K562 (cell line): Measurements from ENCODE around the gene SLC36A3. TPM values are rescaled to one million over a fixed set of nuclear protein-coding genes. Genes with fewer than 3 reads are reported as not detected.

Experiments used
- ATAC-seq: fragments of 200-7000 bp; cut with Tn5 transposase; 3 replicates; pipeline ENCODE4 v1.9.1; 2020; ENCODE audit warnings: moderate library complexity
- BruUV-seq: library from RNA; stranded (reverse); fragments of 400-500 nt; replicated peaks from 2 replicates; lab custom pipeline; 2021; lab: Mats Ljungman, UMichigan
- CTCF ChIA-PET: fragments of 300-600 bp; formaldehyde crosslinking; extraction: SDS; loops from one replicate; lab custom pipeline; 2021; ENCODE audit warnings: low intra/inter-chr PET ratio; lab: Yijun Ruan, JAX
- POLR2A ChIA-PET: fragments of 300-600, 350-650 bp; sonication (Branson Sonifier 250); formaldehyde crosslinking; extraction: SDS; loops from one replicate; lab custom pipeline; 2021; ENCODE audit warnings: antibody characterized with exemption, inconsistent platforms; lab: Yijun Ruan, JAX
- DNase-seq, 4 experiments: peaks; one replicate each; pipeline versions ENCODE4 v3.0.0 to v3.0.0-alpha.2; 2011 to 2018; ENCODE audit warnings: low spot score in 3 of 4, mixed read lengths in 3 of 4; ENCODE audit errors: extremely low read depth in 1 of 4
- FAIRE-seq: peaks from 2 replicates; lab custom pipeline; 2011; peaks lifted over from hg19 to GRCh38; lab: Jason Lieb, UNC
- H2AFZ ChIP-seq: 2 replicates; pipeline ENCODE4 v1.6.0; 2011; ENCODE audit warnings: low read depth, low read length, control low read depth, inconsistent platforms
- H3K27ac ChIP-seq: fragments of 200-600 bp; 3 replicates; pipeline ENCODE4 v1.8.0; 2011; ENCODE audit warnings: low read depth, mild to moderate bottlenecking, control low read depth, inconsistent platforms, low read length, moderate library complexity, mixed read lengths; ENCODE audit errors: extremely low read depth
- H3K27me3 ChIP-seq, 2 experiments: fragments of 300-600 bp in 1 of 2; 2 replicates in 1 of 2; 3 replicates in 1 of 2; pipeline versions ENCODE4 v1.6.0 to v1.8.0; 2011; ENCODE audit warnings: inconsistent platforms in 2 of 2, low read length in 2 of 2, mild to moderate bottlenecking in 1 of 2, mixed read lengths in 1 of 2, moderate library complexity in 1 of 2; ENCODE audit not compliant: control insufficient read depth in 2 of 2, insufficient read depth in 2 of 2
- H3K36me3 ChIP-seq: fragments of 300-600 bp; 3 replicates; pipeline ENCODE4 v1.8.0; 2011; ENCODE audit warnings: mild to moderate bottlenecking, low read length, inconsistent platforms; ENCODE audit not compliant: control insufficient read depth, insufficient read depth
- H3K4me1 ChIP-seq, 2 experiments: fragments of 200-600 bp in 1 of 2; replicated peaks in 1 of 2; 2 replicates in 1 of 2; 3 replicates in 1 of 2; pipeline versions ENCODE4 v1.5.1 to v1.8.0; 2011; ENCODE audit warnings: inconsistent platforms in 2 of 2, low read length in 2 of 2, mild to moderate bottlenecking in 1 of 2, mixed read lengths in 1 of 2, moderate library complexity in 1 of 2; ENCODE audit not compliant: control insufficient read depth in 2 of 2, insufficient read depth in 2 of 2
- H3K4me2 ChIP-seq: 2 replicates; pipeline ENCODE4 v1.6.1; 2011; ENCODE audit warnings: low read length, control low read depth, inconsistent platforms, mixed read lengths; ENCODE audit not compliant: insufficient read depth
- H3K4me3 ChIP-seq: fragments of 200-600 bp; sonication (generic), shearing (Covaris generic); 2 replicates; pipeline ENCODE4 v1.5.1; 2016; ENCODE audit warnings: control low read depth, inconsistent platforms
- H3K79me2 ChIP-seq: fragments of 200-600 bp; 3 replicates; pipeline ENCODE4 v1.8.0; 2011; ENCODE audit warnings: low read length, inconsistent platforms; ENCODE audit not compliant: control insufficient read depth, insufficient read depth
- H3K9ac ChIP-seq, 2 experiments: 2 replicates each; pipeline versions ENCODE4 v1.6.0 to v1.6.1; 2011; ENCODE audit warnings: low read depth in 2 of 2, low read length in 2 of 2, control low read depth in 1 of 2, inconsistent platforms in 1 of 2, mild to moderate bottlenecking in 1 of 2, mixed read lengths in 1 of 2; ENCODE audit not compliant: insufficient read depth in 1 of 2
- H3K9me1 ChIP-seq: one replicate; pipeline ENCODE4 v1.6.0; 2011; ENCODE audit warnings: inconsistent platforms, mild to moderate bottlenecking, low read length, moderate library complexity; ENCODE audit not compliant: control insufficient read depth, insufficient read depth
- H3K9me3 ChIP-seq: replicated peaks from 2 replicates; pipeline ENCODE4 v1.5.1; 2011; ENCODE audit warnings: low read depth, low read length, inconsistent platforms; ENCODE audit not compliant: control insufficient read depth, insufficient read depth
- H4K20me1 ChIP-seq: replicated peaks from 2 replicates; pipeline ENCODE4 v1.6.1; 2011; ENCODE audit warnings: low read length, inconsistent platforms, mixed read lengths; ENCODE audit not compliant: control insufficient read depth, insufficient read depth
- CBFA2T2 ChIP-seq: fragments of 450-650 bp; conservative IDR thresholded peaks from 2 replicates; pipeline ENCODE4 v1.6.1; 2017; ENCODE audit warnings: mild to moderate bottlenecking
- EZH2 ChIP-seq: IDR thresholded peaks from 2 replicates; pipeline ENCODE4 v1.6.1; 2012; ENCODE audit warnings: low read depth, mild to moderate bottlenecking, inconsistent platforms, low read length, borderline replicate concordance
- FOXJ2 ChIP-seq: fragments of 200-800 bp; sonication (Bioruptor generic); IDR thresholded peaks from 2 replicates; pipeline ENCODE4 v1.6.1; 2016; ENCODE audit warnings: missing genetic modification characterization, missing compliant biosample characterization
- ILK ChIP-seq: fragments of 450-650 bp; IDR thresholded peaks from 2 replicates; pipeline ENCODE4 v1.6.1; 2016; ENCODE audit warnings: missing genetic modification characterization, low read depth, mild to moderate bottlenecking, missing compliant biosample characterization, moderate library complexity, borderline replicate concordance
- KDM4B ChIP-seq, 2 experiments: fragments of 450-650 bp in 1 of 2; sonication (generic) in 1 of 2; IDR thresholded peaks; 2 replicates each; pipeline ENCODE4 v1.6.1; 2016 to 2017; ENCODE audit warnings: borderline replicate concordance in 2 of 2, antibody characterized with exemption in 1 of 2, low read depth in 1 of 2, mild to moderate bottlenecking in 1 of 2
- MEIS2 ChIP-seq: fragments of 450-650 bp; IDR thresholded peaks from 2 replicates; pipeline ENCODE4 v1.6.1; 2014; ENCODE audit warnings: mild to moderate bottlenecking; ENCODE audit not compliant: partially characterized antibody
- MYC ChIP-seq, 2 experiments: fragments of 250-450 bp in 1 of 2; sonication (Bioruptor Pico) in 1 of 2; IDR thresholded peaks; 2 replicates each; pipeline versions ENCODE4 v1.5.1 to v1.6.1; 2012 to 2021; ENCODE audit warnings: low read depth in 2 of 2, borderline replicate concordance in 1 of 2, improper control_type of control experiment in 1 of 2, low read length in 1 of 2, mild to moderate bottlenecking in 1 of 2, moderate library complexity in 1 of 2
- NR2F6 ChIP-seq: fragments of 450-650 bp; formaldehyde crosslinking; IDR thresholded peaks from 2 replicates; pipeline ENCODE4 v1.4.0; 2020; ENCODE audit warnings: mild to moderate bottlenecking
- PTRF ChIP-seq: fragments of 450-650 bp; IDR thresholded peaks from 2 replicates; pipeline ENCODE4 v1.6.1; 2016; ENCODE audit warnings: mild to moderate bottlenecking, missing genetic modification characterization, missing compliant biosample characterization
- SMARCA4 ChIP-seq: fragments of 450-650 bp; IDR thresholded peaks from 2 replicates; pipeline ENCODE4 v1.6.1; 2016
- SMARCA5 ChIP-seq: fragments of 450-650 bp; IDR thresholded peaks from 2 replicates; pipeline ENCODE4 v1.6.1; 2016
- ZBTB1 ChIP-seq: sonication (generic); formaldehyde crosslinking; IDR thresholded peaks from 2 replicates; pipeline ENCODE4 v1.8.1; 2023; ENCODE audit warnings: missing genetic modification reagents, low read depth, mild to moderate bottlenecking, borderline replicate concordance
- ZBTB17 ChIP-seq: fragments of 450-650 bp; formaldehyde crosslinking; IDR thresholded peaks from 2 replicates; pipeline ENCODE4 v1.4.0; 2020; ENCODE audit warnings: mild to moderate bottlenecking
- WGBS: fragments of 100-300 bp; shearing (Covaris generic); methylation state at CpG from one replicate; pipeline ENCODE4 v1.1.6; 2016; ENCODE audit warnings: low coverage, mixed read lengths; ENCODE audit not compliant: insufficient coverage; ENCODE audit errors: missing lambda C conversion rate; 5-methylcytosine and 5-hydroxymethylcytosine counted together
- in situ Hi-C: fragments of 300-500 bp; cut with MboI; formaldehyde crosslinking; loops from 4 replicates; pipeline ENCODE4 v1.15.0; 2018; ENCODE audit warnings: inconsistent platforms, mixed read lengths
- intact Hi-C: fragments of 100-400 bp; cut with micrococcal nuclease; formaldehyde crosslinking; loops from 2 replicates; pipeline ENCODE4 v1.14.2; 2022
- polyA plus RNA-seq, 8 experiments: library from polyadenylated mRNA; depleted of rRNA in 4 of 8; stranded (reverse) in 5 of 8; unstranded in 3 of 8; fragments of >200 nt; fragmentation: Nextera tagmentation in 2 of 8; fragmentation: Illumina TruSeq in 1 of 8; extraction: Ambion mirVana in 2 of 8; extraction: Trizol in 1 of 8; gene quantifications; 2 replicates each; pipeline versions ENCODE4 v1.2.1 to v1.2.3, GENCODE V29; 2011 to 2014; ENCODE audit warnings: inconsistent platforms in 1 of 8, missing spikeins in 1 of 8
- total RNA-seq, 7 experiments: library from RNA; depleted of rRNA in 6 of 7; stranded (reverse); fragments of >200 nt in 6 of 7; fragmentation: Illumina TruSeq in 2 of 7; extraction: Trizol in 2 of 7; gene quantifications; 2 replicates each; pipeline versions ENCODE4 v1.2.1 to v1.2.3, GENCODE V29; 2011 to 2021; ENCODE audit warnings: low replicate concordance in 1 of 7
- TF ChIP-seq, protein P1 (sequence below), 2 experiments: IDR thresholded peaks in 1 of 2; conservative IDR thresholded peaks in 1 of 2; 2 replicates each; pipeline ENCODE4 v1.6.1; 2016; ENCODE audit warnings: low read depth in 2 of 2, mild to moderate bottlenecking in 1 of 2, missing compliant biosample characterization in 1 of 2, missing genetic modification characterization in 1 of 2, moderate library complexity in 1 of 2
- TF ChIP-seq, protein P2 (sequence below): fragments of 450-650 bp; IDR thresholded peaks from 2 replicates; pipeline ENCODE4 v1.6.1; 2016
- TF ChIP-seq, protein P3 (sequence below): fragments of 150-350 bp; conservative IDR thresholded peaks from 2 replicates; pipeline ENCODE4 v1.6.1; 2014; ENCODE audit warnings: low read length

The SLC36A3 gene
- total and polyA plus RNA-seq, 9 of the 15 experiments (the other 6 are each of a cell fraction or from before 2014, with no cell fraction given) = not detected

DNA sequence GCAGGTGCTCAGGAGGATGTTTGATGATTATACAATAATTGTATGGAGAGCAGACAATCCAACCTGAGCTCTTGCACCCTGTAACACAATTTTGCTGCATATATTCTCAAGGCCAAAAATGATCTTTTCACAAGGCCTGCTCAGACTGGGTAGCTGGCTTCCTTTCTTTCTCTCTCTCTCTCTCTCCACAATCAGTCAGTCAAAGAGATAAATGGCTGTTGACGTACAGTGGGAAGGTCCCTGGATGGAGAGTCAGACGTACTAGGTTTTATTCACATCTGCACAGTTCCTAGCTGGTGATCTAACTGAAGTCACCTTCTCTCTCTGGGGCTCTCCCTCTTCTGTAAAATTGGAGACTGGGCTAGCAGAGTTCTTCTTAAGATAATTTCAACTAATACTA lies 24.0 kb upstream of the SLC36A3 start:
- WGBS = 4% methylated on average over 2 of the region's 2 CpGs
- H3K4me2 ChIP-seq = no peak overlapping the region
- H3K36me3 ChIP-seq = no peaks in the 10 kb centered on the region
- no peaks in the 10 kb centered on the region for H3K4me1 ChIP-seq
- in situ Hi-C loops (no loop called here), intact Hi-C loops (no loop called here)
- ATAC-seq (no peak), FAIRE-seq (no peak), DNase-seq (no peak)
- H3K4me3 ChIP-seq = no peak overlapping the region
- POLR2A ChIA-PET = no interaction called here
- peaks cover 3 to 14% of the 10 kb centered on the region in 2 experiments; a peak in 4 of 5 replicates for H3K27me3 ChIP-seq
- no peaks in the 10 kb centered on the region for H3K9me1 ChIP-seq
- H3K79me2 ChIP-seq = no peaks in the 10 kb centered on the region
- no peaks in the 10 kb centered on the region; the same call in 1 of the 2 replicates for H3K9me3 ChIP-seq
- no peaks in the 10 kb centered on the region; the same call in 1 of the 2 replicates for H4K20me1 ChIP-seq
- no peak overlapping the region for H2AFZ ChIP-seq
- CTCF ChIA-PET = no interaction called here
- H3K9ac ChIP-seq = no peak overlapping the region
- no TSS peak for BruUV-seq
- H3K27ac ChIP-seq = no peak overlapping the region
- TF ChIP-seq, protein P1, sequence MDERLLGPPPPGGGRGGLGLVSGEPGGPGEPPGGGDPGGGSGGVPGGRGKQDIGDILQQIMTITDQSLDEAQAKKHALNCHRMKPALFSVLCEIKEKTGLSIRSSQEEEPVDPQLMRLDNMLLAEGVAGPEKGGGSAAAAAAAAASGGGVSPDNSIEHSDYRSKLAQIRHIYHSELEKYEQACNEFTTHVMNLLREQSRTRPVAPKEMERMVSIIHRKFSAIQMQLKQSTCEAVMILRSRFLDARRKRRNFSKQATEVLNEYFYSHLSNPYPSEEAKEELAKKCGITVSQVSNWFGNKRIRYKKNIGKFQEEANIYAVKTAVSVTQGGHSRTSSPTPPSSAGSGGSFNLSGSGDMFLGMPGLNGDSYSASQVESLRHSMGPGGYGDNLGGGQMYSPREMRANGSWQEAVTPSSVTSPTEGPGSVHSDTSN (CRISPR knock-in tag; IDR thresholded peaks at IDR 0.05; ENCODE audit: low read depth) = no peak
- TF ChIP-seq, protein P1 (tag; conservative IDR thresholded peaks at IDR 0.05; ENCODE audit: low read depth) = peak; percentile 85
- TF ChIP-seq EZH2 = no peak
- TF ChIP-seq CBFA2T2 = no peak
- TF ChIP-seq SMARCA5 = no peak
- TF ChIP-seq, protein P2, sequence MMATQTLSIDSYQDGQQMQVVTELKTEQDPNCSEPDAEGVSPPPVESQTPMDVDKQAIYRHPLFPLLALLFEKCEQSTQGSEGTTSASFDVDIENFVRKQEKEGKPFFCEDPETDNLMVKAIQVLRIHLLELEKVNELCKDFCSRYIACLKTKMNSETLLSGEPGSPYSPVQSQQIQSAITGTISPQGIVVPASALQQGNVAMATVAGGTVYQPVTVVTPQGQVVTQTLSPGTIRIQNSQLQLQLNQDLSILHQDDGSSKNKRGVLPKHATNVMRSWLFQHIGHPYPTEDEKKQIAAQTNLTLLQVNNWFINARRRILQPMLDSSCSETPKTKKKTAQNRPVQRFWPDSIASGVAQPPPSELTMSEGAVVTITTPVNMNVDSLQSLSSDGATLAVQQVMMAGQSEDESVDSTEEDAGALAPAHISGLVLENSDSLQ = peak; percentile 55
- no peak for TF ChIP-seq ILK (tag)
- peak; percentile 22 for TF ChIP-seq MEIS2
- TF ChIP-seq ZBTB17 (CRISPR knock-in tag) = no peak
- TF ChIP-seq FOXJ2 = no peak
- TF ChIP-seq, protein P3, sequence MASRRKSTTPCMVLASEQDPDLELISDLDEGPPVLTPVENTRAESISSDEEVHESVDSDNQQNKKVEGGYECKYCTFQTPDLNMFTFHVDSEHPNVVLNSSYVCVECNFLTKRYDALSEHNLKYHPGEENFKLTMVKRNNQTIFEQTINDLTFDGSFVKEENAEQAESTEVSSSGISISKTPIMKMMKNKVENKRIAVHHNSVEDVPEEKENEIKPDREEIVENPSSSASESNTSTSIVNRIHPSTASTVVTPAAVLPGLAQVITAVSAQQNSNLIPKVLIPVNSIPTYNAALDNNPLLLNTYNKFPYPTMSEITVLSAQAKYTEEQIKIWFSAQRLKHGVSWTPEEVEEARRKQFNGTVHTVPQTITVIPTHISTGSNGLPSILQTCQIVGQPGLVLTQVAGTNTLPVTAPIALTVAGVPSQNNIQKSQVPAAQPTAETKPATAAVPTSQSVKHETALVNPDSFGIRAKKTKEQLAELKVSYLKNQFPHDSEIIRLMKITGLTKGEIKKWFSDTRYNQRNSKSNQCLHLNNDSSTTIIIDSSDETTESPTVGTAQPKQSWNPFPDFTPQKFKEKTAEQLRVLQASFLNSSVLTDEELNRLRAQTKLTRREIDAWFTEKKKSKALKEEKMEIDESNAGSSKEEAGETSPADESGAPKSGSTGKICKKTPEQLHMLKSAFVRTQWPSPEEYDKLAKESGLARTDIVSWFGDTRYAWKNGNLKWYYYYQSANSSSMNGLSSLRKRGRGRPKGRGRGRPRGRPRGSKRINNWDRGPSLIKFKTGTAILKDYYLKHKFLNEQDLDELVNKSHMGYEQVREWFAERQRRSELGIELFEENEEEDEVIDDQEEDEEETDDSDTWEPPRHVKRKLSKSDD = no peak
- TF ChIP-seq KDM4B (IDR thresholded peaks at IDR 0.05; ENCODE audit: borderline replicate concordance in 2 of 2, low read depth in 1 of 2) = no peak
- no peak for TF ChIP-seq PTRF (tag)
- TF ChIP-seq NR2F6 (CRISPR knock-in tag) = no peak
- no peak for TF ChIP-seq MYC (IDR thresholded peaks at IDR 0.05; ENCODE audit: low read depth, low read length)
- no peak for TF ChIP-seq MYC (CRISPR knock-in tag; IDR thresholded peaks at IDR 0.05; ENCODE audit: borderline replicate concordance, low read depth)
- TF ChIP-seq SMARCA4 = no peak
- TF ChIP-seq ZBTB1 (CRISPR knock-in tag) = no peak
